ENCODE results near the gene ACKR2. TPM values are rescaled to one million over a fixed set of nuclear protein-coding genes. Genes with fewer than 3 reads are reported as not detected.

The ACKR2 gene
- total RNA-seq, 1 experiment from 2014 or later, result 0.76 TPM

- no peak overlapping the region for H2AFZ ChIP-seq (ENCODE audit: low read depth, low read length, poor library complexity, severe bottlenecking)
- no peaks in the 10 kb centered on the region for H3K9me2 ChIP-seq (ENCODE audit: insufficient read depth)
- H3K9me3 ChIP-seq (ENCODE audit: control insufficient read depth in 1 of 2, insufficient read depth in 1 of 2, low read depth in 1 of 2, low read length in 2 of 2), result no peaks in the 10 kb centered on the region
- POLR2A ChIA-PET, result no interaction called here
- no peaks in the 10 kb centered on the region for H3K4me1 ChIP-seq (ENCODE audit: control insufficient read depth in 1 of 2, insufficient read depth in 2 of 2, low read length in 2 of 2)
- no peaks in the 10 kb centered on the region for H3K27me3 ChIP-seq (ENCODE audit: insufficient read depth, low read length)
- no peak overlapping the region for H3K9ac ChIP-seq (ENCODE audit: low read length)
- no peaks in the 10 kb centered on the region for H3K36me3 ChIP-seq (ENCODE audit: control insufficient read depth in 1 of 2, insufficient read depth in 2 of 2, low read length in 2 of 2)
- H3K4me3 ChIP-seq (replicated peaks in 1 of 2; ENCODE audit: low read depth in 1 of 2, low read length in 2 of 2), result no peak overlapping the region
- CTCF ChIA-PET, result no interaction called here
- H4K20me1 ChIP-seq (ENCODE audit: insufficient read depth), result no peaks in the 10 kb centered on the region
- TF ChIP-seq, protein P1, sequence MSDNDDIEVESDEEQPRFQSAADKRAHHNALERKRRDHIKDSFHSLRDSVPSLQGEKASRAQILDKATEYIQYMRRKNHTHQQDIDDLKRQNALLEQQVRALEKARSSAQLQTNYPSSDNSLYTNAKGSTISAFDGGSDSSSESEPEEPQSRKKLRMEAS (IDR thresholded peaks at IDR 0.05), result no peak
- TF ChIP-seq ATF3 (IDR thresholded peaks at IDR 0.05), result no peak
- TF ChIP-seq ZFX (IDR thresholded peaks at IDR 0.05), result no peak
- no peak for TF ChIP-seq SP1 (IDR thresholded peaks at IDR 0.05; ENCODE audit: low read depth)
- no peak for TF ChIP-seq ZBTB33 (IDR thresholded peaks at IDR 0.05; ENCODE audit: extremely low read depth, insufficient replicate concordance, low read length)
- TF ChIP-seq ELF1 (IDR thresholded peaks at IDR 0.05; ENCODE audit: borderline replicate concordance, low read depth), result no peak
- no peak for TF ChIP-seq CBX3 (IDR thresholded peaks at IDR 0.05; ENCODE audit: low read depth)
- no peak for TF ChIP-seq REST (IDR thresholded peaks at IDR 0.05; ENCODE audit: low read depth)
- no peak for TF ChIP-seq YY1 (IDR thresholded peaks at IDR 0.05; ENCODE audit: extremely low read depth, insufficient replicate concordance, low read depth, low read length)
- TF ChIP-seq CEBPB (IDR thresholded peaks at IDR 0.05; ENCODE audit: low read depth), result no peak
- no peak for TF ChIP-seq POLR2A (IDR thresholded peaks at IDR 0.05; ENCODE audit: borderline replicate concordance, extremely low read depth, insufficient read depth, insufficient read length)
- no peak for TF ChIP-seq FOSL1 (IDR thresholded peaks at IDR 0.05; ENCODE audit: low read depth)
- no peak for TF ChIP-seq SRF (IDR thresholded peaks at IDR 0.05; ENCODE audit: low read depth)
- TF ChIP-seq POLR2AphosphoS5 (IDR thresholded peaks at IDR 0.05; ENCODE audit: low read depth, low read length), result no peak
- TF ChIP-seq JUND (IDR thresholded peaks at IDR 0.05), result no peak
- no peak for TF ChIP-seq EZH2phosphoT487 (IDR thresholded peaks at IDR 0.05; ENCODE audit: borderline replicate concordance)
- no peak for TF ChIP-seq RAD21 (IDR thresholded peaks at IDR 0.05; ENCODE audit: low read depth)
- TF ChIP-seq EZH2 (IDR thresholded peaks at IDR 0.05), result no peak
- DNase-seq (ENCODE audit: low read depth, low spot score) (no peak), ATAC-seq (no peak)
- no TSS peak for BruUV-seq (replicated peaks)
- no peak overlapping the region for H3K4me2 ChIP-seq (ENCODE audit: low read length)
- H3K27ac ChIP-seq (ENCODE audit: low read depth, low read length), result no peak overlapping the region
- RAD21 ChIA-PET (ENCODE audit: low non-redundant PET in 1 of 2, low total read pairs in 2 of 2, uncharacterized antibody in 2 of 2, unreplicated experiment in 2 of 2), result no interaction called here
- intact Hi-C loops (cut with micrococcal nuclease), result no loop called here
- no peaks in the 10 kb centered on the region for H3K79me2 ChIP-seq (ENCODE audit: insufficient read depth, low read length)
These were observed 46.2 kb upstream of the ACKR2 start for GRCh38 chr3:42763021-42763420.
